ENCODE data around the gene GOSR2.
A peak's percentile ranks its signal among the peaks of the same experiment; 100 is the strongest.
"Not testable (repeated sequence)": the region's sequence is repeated elsewhere in the genome, so short reads cannot be mapped to it uniquely, and the experiment has no call there.

GOSR2 gene

DNA sequence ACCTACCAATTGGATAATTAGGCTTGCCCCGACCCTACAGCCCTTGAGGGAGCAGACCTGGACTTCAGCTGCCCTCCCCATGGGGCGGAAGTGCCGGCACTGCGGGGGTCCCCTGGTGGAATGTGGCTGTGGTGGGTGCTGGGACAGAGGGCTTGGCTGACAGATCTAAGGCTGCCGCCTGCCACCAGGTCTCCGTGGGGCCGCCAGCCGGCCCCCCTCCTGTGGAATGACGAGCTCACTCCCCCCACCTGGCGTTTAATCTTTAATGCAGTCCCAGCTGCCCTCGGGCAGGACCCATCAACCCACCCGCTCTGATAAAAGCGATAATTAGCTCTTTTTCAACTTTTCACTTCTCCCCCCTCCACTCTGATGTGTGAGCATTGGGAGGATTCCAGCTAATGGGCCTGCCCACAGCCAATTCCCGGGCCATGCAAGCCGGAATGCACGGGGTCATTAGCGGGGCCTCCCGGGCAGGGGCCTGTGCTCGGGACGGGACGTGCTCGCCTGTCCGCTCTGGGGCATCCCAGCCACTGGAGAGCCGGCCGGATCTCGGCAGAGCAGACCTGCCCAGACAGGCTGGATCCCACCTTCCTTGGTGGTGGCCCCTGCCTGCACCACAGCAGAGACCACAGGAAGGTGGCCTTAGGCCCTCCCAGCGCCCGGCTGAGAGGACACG, 28.3 kb upstream of the GOSR2 start:
- DNase-seq = peak; percentile 98

DNA sequence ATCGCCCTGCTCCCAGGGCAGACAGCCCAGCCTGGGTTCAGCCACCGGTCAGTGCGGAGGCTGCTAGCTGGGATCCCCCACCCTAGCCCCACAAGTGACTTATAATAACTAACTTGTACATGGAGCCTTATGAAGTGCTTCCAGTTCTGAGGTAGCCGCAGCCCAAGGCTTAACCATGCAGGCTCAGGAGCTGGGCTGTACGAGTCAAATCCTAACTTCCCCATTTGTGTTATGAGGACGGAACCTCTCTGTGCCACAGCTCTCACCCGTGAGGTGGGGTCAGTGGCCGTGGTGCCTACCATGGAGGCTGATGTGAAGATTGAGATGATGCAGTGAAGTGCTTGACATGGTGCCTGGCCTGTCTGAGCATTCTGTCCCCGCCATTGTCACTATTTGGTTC, 27.8 kb upstream of the GOSR2 start:
- DNase-seq = no peak

DNA sequence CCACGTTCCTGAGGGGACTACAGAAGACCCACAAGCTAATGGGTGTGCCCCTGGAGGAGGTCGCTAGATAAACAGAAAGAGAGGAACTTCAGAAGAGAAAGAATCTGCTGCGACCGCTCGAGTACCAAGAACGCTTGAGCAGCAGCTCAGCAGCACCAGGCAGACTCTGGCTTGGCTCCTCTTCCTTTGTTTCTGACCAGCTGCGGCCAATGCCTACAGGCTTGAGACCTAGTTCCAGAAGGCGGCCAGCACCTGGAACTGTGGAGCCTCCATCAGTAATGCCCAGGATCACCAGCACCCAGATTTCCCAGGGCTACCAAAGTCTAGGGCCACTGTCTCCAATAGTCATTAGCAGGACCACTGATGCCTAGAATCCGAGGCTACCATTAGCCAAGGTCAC, 26.0 kb upstream of the GOSR2 start:
- no peak for DNase-seq

DNA sequence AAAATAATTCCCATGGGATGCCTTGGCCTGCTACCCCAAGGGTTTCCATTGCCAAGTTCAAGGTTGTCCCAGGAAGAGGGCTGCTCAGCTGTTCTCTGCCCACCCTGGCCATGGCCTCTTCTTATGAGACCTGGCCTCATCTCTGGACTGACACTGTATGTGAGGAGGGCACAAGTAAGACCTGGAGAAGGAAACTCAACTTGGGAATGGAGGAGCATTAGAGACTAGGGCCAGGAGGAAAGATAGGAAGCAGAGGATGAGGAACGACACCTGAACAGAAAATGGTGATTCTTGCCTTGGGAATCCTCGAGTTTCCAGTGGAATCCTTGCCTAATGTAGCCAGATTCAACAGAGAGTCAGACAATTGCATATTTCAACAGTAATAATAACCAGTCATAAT, 24.6 kb upstream of the GOSR2 start:
- no peak for DNase-seq

DNA sequence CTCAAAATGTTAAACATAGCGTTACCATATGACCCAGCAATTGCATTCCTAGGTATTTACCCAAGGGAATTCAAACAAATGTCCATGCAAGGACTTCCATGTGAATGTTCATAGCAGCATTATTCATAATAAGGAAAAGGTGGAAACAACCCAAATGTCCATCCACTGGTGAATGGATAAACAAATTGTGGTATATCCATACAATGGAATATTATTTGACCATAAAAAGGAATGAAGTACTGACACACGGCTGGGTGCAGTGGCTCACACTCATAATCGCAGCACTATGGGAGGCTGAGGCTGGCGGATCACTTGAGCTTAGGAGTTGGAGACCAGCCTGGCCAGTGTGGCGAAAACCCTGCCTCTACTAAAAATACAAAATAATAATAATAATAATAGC, 24.1 kb upstream of the GOSR2 start:
- DNase-seq = no peak

DNA sequence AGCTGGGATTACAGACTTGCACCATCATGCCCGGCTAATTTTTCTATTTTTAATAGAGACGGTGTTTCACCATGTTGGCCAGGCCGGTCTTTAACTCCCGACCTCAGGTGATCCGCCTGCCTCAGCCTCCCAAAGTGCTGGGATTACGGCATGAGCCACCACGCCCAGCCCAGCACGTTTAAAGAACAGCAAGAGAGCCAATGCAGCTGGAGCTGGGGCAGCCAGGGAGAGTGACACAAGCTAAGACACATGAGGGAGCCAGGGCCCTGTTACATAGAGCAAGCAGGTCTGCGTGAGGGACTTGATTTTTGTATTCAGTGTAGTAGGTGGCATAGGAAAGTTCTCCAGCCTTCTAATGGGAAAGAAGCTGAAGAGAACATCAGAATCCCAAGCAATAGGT, 21.7 kb upstream of the GOSR2 start:
- peak; percentile 60 for DNase-seq

DNA sequence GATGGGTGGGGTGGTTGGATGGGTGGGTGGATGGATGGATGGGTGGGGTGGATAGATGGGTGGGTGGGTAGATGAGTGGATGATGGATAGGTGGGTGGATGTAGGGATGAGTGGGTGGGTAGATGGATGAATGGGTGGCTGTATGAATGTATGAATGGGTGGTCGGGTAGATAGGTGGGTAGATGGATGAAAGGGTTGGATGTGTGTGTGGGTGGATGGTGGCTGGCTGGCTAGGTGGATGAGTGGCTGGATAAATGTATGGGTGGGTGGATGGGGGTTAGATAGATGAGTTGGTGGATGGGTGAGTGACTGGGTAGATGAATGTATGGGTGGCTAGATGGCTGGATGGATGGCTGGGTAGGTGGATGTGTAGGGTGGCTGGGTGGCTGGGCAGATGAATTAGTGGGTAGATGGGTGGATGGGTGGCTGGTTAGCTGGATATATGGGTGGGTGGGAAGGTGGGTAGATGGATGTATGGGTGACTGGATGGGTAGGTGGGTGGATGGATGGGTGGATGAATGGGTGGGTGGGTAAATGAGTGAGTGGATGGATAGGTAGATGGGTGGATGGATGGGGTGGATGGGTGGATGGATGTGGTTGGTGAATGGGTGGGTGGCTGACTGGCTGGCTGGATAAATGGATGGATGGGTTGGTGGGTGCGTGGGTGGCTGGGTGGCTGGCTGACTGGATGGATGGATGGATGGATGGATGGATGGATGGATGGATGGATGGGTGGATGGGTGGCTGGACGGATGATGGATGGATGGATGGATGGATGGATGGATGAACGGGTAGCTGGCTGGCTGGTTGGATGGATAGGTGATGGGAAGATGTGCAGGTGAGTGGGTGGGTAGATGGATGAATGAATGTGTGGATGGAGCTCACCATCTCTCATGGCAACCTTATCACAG, 18.9 kb upstream of the GOSR2 start:
- no peak for DNase-seq

DNA sequence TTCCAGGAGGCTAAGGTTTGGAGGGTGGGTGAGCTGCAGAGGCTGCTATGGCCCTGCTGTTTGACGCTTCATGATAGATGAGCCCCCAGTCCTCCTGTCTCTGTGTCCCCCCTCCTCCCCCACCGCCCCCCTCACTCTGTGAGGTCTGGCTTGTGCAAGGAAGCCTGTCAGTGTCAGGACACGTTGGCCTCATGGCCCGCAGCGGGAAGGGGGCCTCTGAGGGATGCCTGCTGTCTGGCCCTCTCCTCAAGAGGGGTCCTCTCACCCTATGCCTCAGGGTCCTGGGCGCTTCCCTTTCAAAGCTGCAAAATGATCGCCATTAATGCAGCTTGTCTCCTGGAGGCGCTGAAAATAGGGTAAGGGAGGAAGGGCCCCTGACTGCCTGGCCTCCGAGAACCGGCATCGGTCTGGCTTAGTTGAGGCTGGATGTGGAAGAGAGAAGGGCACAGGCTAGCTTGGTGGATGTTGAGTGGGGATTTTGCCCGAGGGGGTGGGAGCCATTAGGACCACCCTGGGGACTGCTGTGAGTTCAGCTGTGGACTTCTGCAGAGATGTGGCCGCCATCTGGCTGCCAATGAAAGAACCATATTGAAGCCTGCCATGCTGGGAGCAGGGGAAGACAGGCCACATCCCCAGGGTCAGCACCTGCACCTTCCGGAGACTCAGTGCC, 14.8 kb upstream of the GOSR2 start:
- peak; percentile 58 for DNase-seq

DNA sequence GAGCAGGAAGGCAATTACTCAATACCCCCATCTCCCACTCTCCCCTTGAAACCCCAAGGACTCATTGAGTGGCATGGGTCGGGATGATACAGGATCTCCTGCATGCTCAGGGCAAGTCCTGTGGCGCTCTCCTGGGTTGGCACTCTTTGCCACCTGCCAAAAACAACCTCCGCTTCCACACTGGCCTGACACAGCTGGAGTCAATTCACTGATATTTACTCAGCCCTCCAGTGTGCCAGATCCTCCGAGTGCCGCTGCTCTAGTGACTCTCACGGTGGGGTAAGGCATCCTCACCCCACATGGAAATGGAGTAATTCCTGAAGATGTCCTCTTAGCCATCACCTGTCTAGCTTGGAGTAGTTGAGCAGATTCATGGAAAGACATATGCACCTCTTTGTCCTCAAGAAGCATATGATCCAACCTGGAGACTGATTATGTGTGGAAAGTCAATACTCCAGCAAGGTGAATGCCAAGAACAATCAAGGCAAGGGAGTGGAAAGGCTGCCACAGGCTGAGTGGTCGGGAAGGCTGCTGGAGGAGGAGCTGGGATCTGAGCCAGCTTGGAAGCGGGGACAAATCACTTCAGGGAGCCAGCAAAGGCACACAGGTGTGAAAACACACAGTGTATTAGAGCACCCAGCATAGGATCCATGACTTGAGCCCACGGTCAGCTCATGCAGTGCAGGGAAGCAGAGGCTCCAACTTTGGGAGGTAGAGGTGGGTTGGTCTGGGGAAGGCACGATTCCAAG, 12.6 kb upstream of the GOSR2 start:
- no peak for DNase-seq

DNA sequence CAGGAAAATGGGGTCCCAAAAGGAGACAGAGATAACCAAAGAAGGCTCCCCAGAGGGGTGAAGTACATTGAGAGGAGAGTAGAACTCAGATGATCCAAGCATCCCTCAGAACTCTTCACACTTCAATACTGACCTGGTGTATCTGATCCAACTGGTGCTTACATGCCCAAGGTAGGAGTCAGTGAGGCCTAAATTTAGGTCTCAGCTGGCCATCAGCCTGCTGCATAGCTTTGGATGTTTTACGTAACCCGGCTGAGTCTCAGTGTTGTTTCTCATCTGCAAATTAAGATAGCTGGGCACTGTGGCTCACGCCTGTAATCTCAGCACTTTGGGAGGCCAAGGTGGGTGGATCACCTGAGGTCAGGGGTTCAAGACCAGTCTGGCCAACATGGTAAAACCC, 11.6 kb upstream of the GOSR2 start:
- no peak for DNase-seq

DNA sequence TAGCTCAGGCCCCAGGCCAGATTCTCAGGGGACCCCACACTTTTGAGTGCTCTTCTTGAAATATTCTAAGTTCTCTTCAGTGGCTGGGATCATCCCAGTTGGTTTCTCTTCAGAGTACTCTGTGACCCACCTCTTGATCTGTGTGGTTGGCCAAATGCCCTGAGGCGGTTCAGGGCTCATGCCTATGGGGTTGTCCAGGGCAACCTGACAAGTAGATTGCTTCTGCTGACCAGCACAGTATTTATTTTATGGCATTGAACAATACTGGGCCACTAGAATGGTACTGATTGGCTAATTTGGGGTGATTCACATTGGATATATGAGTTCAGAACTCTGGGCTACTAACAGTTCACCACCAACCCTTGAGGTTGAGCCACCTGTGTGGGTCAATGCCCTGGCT, 7.4 kb upstream of the GOSR2 start:
- DNase-seq = no peak

DNA sequence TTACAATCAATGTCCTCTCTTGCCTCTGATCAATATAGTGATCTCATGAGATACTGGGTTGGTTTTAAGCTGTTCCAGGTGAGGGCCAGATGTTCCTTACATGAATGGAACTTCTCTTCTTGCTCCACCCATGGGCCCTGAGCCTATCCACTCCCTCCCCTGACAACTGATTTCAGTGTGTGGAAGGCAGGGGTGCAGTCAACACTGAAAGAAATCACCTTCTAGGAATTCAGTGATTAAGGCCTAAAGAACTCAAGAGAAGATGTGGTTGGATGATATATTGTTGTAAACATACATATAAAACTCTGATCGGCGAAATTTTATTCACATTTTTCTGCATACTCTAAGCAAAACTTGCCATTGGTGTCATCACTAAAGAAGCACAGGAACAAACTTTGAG, 6.7 kb upstream of the GOSR2 start:
- DNase-seq = no peak

DNA sequence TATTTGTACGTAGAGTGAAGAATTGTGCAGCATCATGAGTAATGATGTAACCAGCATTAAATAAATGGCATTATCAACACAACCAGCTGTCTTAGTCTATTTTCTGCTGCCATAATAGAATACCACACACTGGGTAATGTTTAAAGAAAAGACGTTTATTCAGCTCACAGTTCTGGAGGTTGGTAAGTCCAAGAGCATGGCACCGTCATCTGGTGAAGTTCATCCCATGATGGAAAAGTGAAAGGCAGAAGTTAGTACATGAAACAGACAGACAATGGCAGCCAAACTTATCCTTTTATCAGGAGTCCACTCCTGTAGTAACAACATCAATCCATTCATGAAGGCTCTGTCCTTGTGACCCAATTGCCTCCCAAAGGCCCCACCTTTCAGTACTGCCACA, 6.3 kb upstream of the GOSR2 start:
- no peak for DNase-seq

DNA sequence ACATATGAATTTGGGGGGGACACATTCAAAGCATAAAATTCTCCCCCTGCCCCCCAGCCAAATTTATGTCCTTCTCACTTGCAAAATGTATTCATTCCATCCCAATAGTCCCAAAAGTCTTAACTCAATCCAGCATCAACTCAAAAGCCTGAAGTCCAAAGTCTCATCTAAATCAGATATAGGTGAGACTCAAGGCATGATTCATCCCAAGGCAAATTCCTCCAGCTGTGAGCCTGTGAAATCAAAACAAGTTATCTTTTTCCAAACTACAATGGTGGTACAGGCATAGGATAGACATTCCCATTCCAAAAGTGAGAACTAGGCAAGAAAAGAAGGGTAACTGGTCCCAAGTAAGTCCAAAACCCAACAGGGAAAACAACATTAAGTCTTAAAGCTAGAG, 5.9 kb upstream of the GOSR2 start:
- DNase-seq = no peak

DNA sequence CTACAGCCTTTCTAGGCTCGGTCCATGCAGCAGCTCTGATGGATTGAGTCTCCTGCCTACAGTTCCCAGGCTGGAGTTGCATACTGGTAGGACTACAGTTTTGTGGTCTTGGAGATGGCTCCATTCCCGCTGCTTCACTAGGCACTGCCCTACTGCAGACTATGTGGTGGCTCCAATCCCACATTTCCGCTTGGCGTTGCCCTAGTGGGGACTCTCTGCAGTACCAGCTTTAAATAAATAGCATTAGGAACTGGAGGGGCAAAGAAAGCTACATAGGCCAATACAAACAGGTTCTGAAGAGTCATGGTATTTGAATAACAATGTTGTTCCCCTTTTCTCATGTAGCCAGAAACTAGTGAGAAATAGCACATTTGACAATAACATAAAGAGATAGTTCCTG, 5.4 kb upstream of the GOSR2 start:
- DNase-seq = no peak

DNA sequence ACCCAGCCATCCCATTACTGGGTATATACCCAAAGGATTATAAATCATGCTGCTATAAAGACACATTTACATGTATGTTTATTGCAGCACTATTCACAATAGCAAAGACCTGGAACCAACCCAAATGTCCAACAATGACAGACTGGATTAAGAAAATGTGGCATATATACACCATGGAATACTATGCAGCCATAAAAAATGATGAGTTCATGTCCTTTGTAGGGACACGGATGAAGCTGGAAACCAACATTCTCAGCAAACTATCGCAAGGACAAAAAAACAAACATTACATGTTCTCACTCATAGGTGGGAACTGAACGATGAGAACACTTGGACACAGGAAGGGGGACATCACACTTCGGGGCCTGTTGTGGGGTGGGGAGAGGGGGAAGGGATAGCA, 998 bp upstream of the GOSR2 start:
- DNase-seq = not testable (repeated sequence)

DNA sequence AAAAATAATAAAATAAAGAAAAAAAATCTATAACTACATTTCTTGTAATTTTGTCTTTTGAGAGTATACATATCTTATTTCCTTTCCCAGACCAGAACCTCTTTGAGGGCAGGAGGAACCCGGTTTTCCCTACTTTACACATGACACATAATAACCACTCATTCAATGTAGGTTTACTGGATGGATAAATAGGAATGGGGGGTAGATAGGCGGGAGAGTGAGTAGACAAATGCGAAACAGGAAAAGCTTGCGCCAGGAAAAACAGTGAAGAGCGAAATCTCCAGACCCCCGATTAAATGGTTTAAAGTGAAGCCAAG, 515 bp upstream of the GOSR2 start:
- no peak for DNase-seq

DNA sequence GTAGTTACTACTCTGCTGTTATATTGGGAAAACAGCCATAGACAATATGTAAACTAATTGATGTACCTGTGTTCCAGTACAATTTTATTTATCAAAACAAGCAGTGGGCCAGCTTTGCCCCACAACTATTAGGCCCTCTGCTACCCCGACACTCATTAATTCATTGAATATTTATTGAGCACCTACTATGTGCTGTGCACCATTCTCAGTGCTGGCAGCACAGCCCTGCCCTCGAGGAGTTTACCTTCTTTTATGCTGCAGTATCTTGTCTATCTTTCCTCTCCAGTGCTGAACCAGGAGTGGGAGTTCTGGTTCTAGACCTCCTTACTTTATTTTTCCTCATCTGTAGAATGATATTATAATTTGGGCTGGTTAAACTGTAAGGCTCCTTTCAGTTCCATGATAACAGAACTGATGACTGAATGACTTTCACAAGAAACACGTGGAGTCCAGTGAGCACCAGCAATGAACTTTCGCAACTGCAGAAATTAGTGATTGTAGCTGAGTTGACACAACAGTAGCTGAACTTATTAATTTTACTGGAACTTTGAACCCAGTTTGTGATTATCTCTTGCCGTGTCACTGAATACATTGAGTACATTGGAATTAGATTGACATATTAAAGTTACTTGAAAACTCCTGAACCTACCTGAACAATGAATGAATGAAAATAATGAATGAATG, 2.4 kb downstream of the GOSR2 start:
- DNase-seq = no peak

DNA sequence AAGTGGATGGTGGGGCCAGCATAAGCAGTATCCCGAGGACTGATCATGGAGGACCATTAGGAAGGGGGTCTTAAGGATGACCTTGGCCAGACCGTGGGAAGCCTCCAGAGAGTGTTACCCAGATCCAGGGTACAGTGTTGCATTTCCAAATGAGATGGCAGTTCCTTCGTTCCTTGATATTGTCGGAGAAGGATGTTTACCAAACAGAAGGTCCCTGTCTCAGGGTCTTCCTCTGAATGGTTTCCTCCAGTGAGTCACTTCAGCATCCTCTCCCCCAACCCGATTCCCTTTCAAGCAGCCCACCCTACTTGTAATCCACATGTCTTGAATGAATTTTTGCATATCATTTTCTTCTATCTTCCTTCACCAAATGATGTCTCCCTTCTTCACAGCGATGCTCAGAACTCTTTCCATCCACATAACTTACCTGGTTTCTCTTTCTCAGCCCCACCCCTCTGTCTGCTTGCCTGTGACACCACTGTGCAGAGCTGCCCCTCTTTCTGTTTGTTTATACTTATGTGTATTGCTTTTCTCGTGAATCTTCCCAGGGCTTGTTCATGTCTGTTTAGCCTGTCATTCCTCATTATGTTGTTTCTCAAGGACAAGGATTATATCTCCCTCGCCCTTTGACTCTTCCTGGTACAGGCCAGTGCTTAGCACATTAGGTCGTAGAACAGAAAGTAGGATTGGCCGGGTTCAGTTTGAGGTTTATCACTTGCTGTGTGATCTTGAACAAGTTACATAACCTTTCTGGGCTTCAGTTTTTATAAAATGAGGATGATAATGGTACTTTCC, 5.7 kb downstream of the GOSR2 start:
- peak; percentile 67 for DNase-seq

DNA sequence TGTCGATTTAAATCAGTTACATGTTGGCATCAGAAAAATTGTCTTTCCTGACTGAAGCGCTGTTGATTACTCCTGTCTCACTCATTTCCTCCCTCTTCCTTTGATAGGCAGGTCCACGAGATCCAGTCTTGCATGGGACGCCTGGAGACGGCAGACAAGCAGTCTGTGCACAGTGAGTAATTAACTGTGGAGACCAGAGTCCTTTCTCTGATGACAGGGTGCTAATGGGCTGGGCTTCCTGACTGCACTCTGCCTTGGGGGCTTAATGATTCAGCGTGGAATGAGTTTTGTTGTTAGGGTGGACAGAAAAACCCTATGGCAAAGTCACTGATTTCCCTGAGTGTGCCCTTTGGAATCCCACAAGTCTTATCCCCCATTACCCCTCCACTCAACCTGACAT, 6.5 kb downstream of the GOSR2 start:
- DNase-seq = peak; percentile 99

DNA sequence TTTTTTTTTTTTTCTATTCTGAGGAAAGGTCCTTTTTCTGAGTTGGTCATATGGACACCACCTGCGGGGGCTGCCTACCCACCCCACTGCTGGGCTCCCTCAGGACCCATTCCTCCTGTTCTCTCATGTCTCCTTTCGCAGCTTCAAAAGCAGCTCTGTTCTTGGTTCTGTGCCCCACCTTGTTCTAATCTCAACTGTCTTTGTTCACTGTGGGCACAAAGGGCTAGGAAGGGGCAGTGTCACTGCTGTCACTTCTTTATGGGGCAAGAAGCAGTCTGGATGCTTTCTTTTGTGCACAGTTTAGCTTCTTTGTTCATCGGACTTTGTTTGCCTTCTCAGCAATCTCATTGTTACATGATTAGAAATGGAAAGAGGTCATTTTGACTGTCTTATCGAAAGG, 7.1 kb downstream of the GOSR2 start:
- no peak for DNase-seq

DNA sequence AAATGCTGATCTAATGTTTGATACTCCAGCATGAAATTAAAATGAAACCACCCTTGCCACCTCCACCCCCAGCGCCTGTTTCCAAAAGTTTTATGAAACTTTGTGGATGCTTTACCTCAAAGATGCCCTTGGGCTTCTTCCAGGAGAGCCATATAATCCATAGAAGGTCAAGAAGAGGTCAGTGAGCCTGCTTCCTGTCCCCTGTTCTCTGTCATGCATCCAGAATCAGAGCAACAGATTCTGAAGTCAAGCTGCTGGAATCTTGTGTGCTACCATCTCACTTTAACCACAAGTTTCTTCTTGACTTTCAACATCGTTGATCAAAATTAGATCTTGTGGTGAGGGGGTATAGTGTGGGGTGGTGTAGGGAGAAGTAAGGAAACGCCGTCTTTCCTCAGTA, 8.6 kb downstream of the GOSR2 start:
- peak; percentile 67 for DNase-seq
